Fibroblast of lung (primary cell): ENCODE measurements around the gene DTD1. TPM values are rescaled to one million over a fixed set of nuclear protein-coding genes. Genes with fewer than 3 reads are reported as not detected.

ENCODE experiments used
- DNase-seq, 2 donors: peaks; one replicate each; pipeline versions ENCODE4 v3.0.0 to v3.0.0-alpha.2; 2010; ENCODE audit warnings: low read depth in 2 of 2
- H2AFZ ChIP-seq: 2 replicates; pipeline ENCODE4 v1.5.1; 2012; ENCODE audit warnings: low read length, control low read depth, inconsistent platforms
- H3K27ac ChIP-seq: 2 replicates; pipeline ENCODE4 v1.5.1; 2011; ENCODE audit warnings: low read length, control low read depth; ENCODE audit not compliant: insufficient read depth
- H3K27me3 ChIP-seq: 2 replicates; pipeline ENCODE4 v1.5.1; 2011; ENCODE audit warnings: mild to moderate bottlenecking, low read length; ENCODE audit not compliant: control insufficient read depth, insufficient read depth
- H3K36me3 ChIP-seq: 2 replicates; pipeline ENCODE4 v1.5.1; 2011; ENCODE audit warnings: low read length; ENCODE audit not compliant: control insufficient read depth, insufficient read depth
- H3K4me1 ChIP-seq: 2 replicates; pipeline ENCODE4 v1.5.1; 2011; ENCODE audit warnings: low read length; ENCODE audit not compliant: control insufficient read depth, insufficient read depth; ENCODE audit errors: extremely low read depth
- H3K4me2 ChIP-seq: 2 replicates; pipeline ENCODE4 v1.5.1; 2011; ENCODE audit warnings: low read length, control low read depth; ENCODE audit not compliant: insufficient read depth; ENCODE audit errors: extremely low read depth
- H3K4me3 ChIP-seq, 4 experiments: fragments of 200-600 bp in 1 of 4; sonication (generic) in 1 of 4; replicated peaks in 1 of 4; 2 replicates each; pipeline ENCODE4 v1.5.1; 2011 to 2016; ENCODE audit warnings: low read length in 4 of 4, low read depth in 3 of 4, mild to moderate bottlenecking in 3 of 4, control low read depth in 2 of 4, inconsistent platforms in 1 of 4, mixed read lengths in 1 of 4; ENCODE audit not compliant: insufficient read depth in 1 of 4; ENCODE audit errors: control extremely low read depth in 1 of 4
- H3K79me2 ChIP-seq: 2 replicates; pipeline ENCODE4 v1.5.1; 2012; ENCODE audit warnings: mild to moderate bottlenecking, low read length, inconsistent platforms; ENCODE audit not compliant: control insufficient read depth, insufficient read depth
- H3K9ac ChIP-seq: 2 replicates; pipeline ENCODE4 v1.5.1; 2011; ENCODE audit warnings: mild to moderate bottlenecking, low read length, control low read depth; ENCODE audit not compliant: insufficient read depth
- H3K9me3 ChIP-seq: 2 replicates; pipeline ENCODE4 v1.5.1; 2012; ENCODE audit warnings: low read depth, low read length; ENCODE audit not compliant: control insufficient read depth, insufficient read depth
- H4K20me1 ChIP-seq: 2 replicates; pipeline ENCODE4 v1.5.1; 2011; ENCODE audit warnings: low read length; ENCODE audit not compliant: control insufficient read depth, insufficient read depth; ENCODE audit errors: extremely low read depth
- EZH2 ChIP-seq: IDR thresholded peaks from 2 replicates; pipeline ENCODE4 v1.5.1; 2012; ENCODE audit warnings: low read length, control low read depth, mild to moderate bottlenecking; ENCODE audit errors: missing control alignments
- polyA plus RNA-seq, 2 donors: library from polyadenylated mRNA; depleted of rRNA in 1 of 2; stranded (reverse) in 1 of 2; unstranded in 1 of 2; fragments of >200 nt; gene quantifications; 2 replicates each; pipeline ENCODE4 v1.2.1, GENCODE V29; 2011 to 2012; ENCODE audit warnings: missing spikeins in 1 of 2
- total RNA-seq: library from RNA; depleted of rRNA; stranded (reverse); fragments of >200 nt; gene quantifications from 2 replicates; pipeline ENCODE4 v1.2.1, GENCODE V29; 2014
- TF ChIP-seq, protein P1 (sequence below), 2 donors: IDR thresholded peaks in 1 of 2; conservative IDR thresholded peaks in 1 of 2; 1 replicate in 1 of 2; 2 replicates in 1 of 2; pipeline ENCODE4 v1.5.1; 2011 to 2012; ENCODE audit warnings: low read length in 2 of 2, control low read depth in 1 of 2, inconsistent platforms in 1 of 2, low read depth in 1 of 2, mild to moderate bottlenecking in 1 of 2

Gene DTD1
- total and polyA plus RNA-seq, 2 donors (not counting 1 experiment from before 2014, with no cell fraction given) = 60.8 to 71.0 TPM

DNA sequence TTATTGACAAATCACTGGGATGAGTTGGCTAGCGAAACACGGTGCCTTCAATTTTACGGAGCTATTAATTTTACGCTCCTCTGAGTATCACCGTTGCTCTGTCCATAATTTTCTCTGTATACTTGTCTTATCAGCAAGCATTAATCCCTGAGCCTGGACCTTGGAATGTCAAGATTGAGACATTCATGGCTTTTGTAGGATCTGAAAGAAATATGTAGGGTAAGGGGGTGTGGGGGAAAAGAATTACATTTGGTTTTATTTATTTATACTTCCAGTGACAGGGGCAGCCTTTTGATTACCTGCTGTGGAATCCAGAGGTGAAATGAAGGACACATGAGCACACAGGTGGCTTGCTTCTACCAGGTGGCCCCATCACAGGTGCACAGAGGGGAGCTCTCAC, 46.6 kb downstream of the DTD1 start:
- Histone ChIP-seq H3K9ac (no peak overlapping the region), H3K36me3 (no peaks in the 10 kb centered on the region), H4K20me1 (no peaks in the 10 kb centered on the region), H3K27me3 (no peaks in the 10 kb centered on the region), H3K4me1 (no peaks in the 10 kb centered on the region), H3K79me2 (no peaks in the 10 kb centered on the region), H3K4me2 (no peak overlapping the region), H2AFZ (no peak overlapping the region), H3K4me3 (no peak overlapping the region), H3K9me3 (no peaks in the 10 kb centered on the region), H3K27ac (no peak overlapping the region)
- no peak for TF ChIP-seq EZH2
- TF ChIP-seq, protein P1, sequence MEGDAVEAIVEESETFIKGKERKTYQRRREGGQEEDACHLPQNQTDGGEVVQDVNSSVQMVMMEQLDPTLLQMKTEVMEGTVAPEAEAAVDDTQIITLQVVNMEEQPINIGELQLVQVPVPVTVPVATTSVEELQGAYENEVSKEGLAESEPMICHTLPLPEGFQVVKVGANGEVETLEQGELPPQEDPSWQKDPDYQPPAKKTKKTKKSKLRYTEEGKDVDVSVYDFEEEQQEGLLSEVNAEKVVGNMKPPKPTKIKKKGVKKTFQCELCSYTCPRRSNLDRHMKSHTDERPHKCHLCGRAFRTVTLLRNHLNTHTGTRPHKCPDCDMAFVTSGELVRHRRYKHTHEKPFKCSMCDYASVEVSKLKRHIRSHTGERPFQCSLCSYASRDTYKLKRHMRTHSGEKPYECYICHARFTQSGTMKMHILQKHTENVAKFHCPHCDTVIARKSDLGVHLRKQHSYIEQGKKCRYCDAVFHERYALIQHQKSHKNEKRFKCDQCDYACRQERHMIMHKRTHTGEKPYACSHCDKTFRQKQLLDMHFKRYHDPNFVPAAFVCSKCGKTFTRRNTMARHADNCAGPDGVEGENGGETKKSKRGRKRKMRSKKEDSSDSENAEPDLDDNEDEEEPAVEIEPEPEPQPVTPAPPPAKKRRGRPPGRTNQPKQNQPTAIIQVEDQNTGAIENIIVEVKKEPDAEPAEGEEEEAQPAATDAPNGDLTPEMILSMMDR (conservative IDR thresholded peaks at IDR 0.05 in 1 of 2, IDR thresholded peaks at IDR 0.05 in 1 of 2; ENCODE audit: low read depth in 1 of 2, low read length in 2 of 2) = no peak
- DNase-seq = no peak

DNA sequence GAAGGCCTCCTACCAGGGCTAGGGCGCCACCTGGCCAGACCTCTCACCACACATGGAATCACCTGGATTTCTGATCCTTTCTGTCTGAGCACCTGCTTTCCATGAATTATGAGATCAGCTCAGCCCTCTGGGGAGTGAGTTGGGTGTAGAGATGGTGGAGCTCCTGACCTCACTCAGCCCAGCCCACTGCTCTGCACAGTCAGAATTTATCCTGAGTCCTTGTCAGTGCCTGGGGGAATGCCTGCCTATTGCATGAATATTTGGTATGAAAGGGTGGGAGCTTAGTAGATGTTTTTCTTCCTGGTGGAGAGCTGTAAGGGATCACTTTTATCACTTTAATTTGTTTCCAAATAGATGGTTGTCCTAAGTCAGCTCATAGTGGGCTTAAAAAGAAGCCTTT, 47.5 kb downstream of the DTD1 start:
- TF ChIP-seq, protein P1 (conservative IDR thresholded peaks at IDR 0.05 in 1 of 2, IDR thresholded peaks at IDR 0.05 in 1 of 2; ENCODE audit: low read depth in 1 of 2, low read length in 2 of 2) = no peak
- no peak for TF ChIP-seq EZH2
- no peak overlapping the region for H3K9ac ChIP-seq
- no peak overlapping the region for H3K4me3 ChIP-seq
- DNase-seq = no peak
- no peaks in the 10 kb centered on the region for H3K79me2 ChIP-seq
- H3K27me3 ChIP-seq = no peaks in the 10 kb centered on the region
- no peak overlapping the region for H3K4me2 ChIP-seq
- H2AFZ ChIP-seq = no peak overlapping the region
- H3K36me3 ChIP-seq = no peaks in the 10 kb centered on the region
- no peaks in the 10 kb centered on the region for H4K20me1 ChIP-seq
- H3K4me1 ChIP-seq = no peaks in the 10 kb centered on the region
- no peak overlapping the region for H3K27ac ChIP-seq
- H3K9me3 ChIP-seq = no peaks in the 10 kb centered on the region

DNA sequence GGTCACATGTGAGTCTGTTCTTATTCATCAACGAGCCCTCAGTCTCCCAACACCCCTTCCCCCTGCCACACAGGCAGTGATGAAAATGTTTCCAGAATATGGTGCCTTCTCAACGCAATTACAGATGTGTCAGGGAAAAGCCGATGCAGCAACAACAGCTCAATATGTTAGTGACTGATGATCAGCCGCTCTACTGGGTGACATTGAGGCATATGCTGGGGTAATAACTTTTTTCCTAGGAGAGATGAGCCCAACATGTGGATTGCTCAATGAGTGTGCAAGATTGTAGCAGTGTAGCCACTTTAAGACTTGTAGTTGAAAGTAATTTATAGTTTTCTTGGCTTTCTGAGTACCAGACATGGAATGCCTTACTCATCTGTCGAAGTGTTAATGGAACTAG, 49.4 kb downstream of the DTD1 start:
- Histone ChIP-seq H3K27me3 (no peaks in the 10 kb centered on the region), H3K27ac (no peak overlapping the region), H3K9ac (no peak overlapping the region), H3K9me3 (no peaks in the 10 kb centered on the region), H3K36me3 (no peaks in the 10 kb centered on the region), H3K4me3 (no peak overlapping the region), H3K4me1 (no peaks in the 10 kb centered on the region), H3K4me2 (no peak overlapping the region), H2AFZ (no peak overlapping the region), H3K79me2 (no peaks in the 10 kb centered on the region), H4K20me1 (no peaks in the 10 kb centered on the region)
- no peak for DNase-seq
- TF ChIP-seq, protein P1 (conservative IDR thresholded peaks at IDR 0.05 in 1 of 2, IDR thresholded peaks at IDR 0.05 in 1 of 2; ENCODE audit: low read depth in 1 of 2, low read length in 2 of 2) = no peak
- TF ChIP-seq EZH2 = no peak
